Activated CD4-positive, alpha-beta T cell treated with anti-CD3 and anti-CD28 coated beads, Interleukin-2, Interleukin-4, amounts not matched to agents 100 ng/mL and 50 ng/mL, durations not matched to agents 16 hours and 8 hours (primary cell): ENCODE measurements around the gene ZNF221.
A peak's percentile ranks its signal among the peaks of the same experiment; 100 is the strongest.
"Not testable (repeated sequence)": the region's sequence is repeated elsewhere in the genome, so short reads cannot be mapped to it uniquely, and the experiment has no call there.

Source experiments
- DNase-seq: peaks from one replicate; pipeline ENCODE4 v3.0.0-alpha.2; 2020; ENCODE audit warnings: low spot score

Gene ZNF221

DNA sequence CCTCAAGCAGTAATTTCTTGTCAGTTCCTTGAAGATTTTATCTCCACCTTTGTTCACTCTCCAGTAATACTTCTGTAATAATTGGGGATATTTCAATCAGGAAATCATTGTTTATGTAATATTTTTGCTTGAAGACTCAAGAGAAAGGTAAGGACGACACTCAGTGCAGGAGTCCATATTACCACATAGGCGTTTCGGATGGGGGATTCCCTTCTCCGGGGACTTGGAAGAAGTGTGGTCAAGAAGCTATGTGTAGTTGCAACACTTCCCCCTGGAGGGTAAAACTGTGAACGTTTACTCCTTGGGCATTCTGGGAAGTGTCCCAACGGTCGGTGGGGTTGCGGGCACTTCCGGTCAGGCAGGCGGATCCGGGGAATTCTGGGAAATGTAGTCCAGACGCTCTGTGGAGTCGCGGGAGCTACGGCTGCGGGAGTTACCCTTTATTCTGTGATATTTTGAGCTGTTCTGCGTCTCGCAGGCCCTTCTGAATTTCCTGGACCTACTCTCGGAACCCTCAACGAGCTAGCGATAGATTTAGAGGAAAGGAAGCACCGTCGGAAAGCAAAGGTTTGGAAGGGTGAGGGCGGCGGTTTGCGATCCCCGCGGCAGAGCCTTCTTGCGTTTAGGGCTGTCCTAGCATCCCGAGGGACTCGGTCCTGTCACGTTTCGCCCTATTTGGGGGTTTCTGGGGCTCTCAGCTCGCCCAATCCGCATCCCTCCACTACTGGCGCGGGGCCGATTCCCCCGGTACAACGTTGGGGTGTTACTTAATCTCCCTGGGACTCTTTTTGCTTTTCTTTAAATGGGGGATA, at the start of gene ZNF221:
Gene ZNF221 (plus strand): TSS at position 395 of the 812 bp plus-strand sequence. CDS start 11,499 bp downstream, outside the sequence.
- DNase-seq: peak; percentile 83

DNA sequence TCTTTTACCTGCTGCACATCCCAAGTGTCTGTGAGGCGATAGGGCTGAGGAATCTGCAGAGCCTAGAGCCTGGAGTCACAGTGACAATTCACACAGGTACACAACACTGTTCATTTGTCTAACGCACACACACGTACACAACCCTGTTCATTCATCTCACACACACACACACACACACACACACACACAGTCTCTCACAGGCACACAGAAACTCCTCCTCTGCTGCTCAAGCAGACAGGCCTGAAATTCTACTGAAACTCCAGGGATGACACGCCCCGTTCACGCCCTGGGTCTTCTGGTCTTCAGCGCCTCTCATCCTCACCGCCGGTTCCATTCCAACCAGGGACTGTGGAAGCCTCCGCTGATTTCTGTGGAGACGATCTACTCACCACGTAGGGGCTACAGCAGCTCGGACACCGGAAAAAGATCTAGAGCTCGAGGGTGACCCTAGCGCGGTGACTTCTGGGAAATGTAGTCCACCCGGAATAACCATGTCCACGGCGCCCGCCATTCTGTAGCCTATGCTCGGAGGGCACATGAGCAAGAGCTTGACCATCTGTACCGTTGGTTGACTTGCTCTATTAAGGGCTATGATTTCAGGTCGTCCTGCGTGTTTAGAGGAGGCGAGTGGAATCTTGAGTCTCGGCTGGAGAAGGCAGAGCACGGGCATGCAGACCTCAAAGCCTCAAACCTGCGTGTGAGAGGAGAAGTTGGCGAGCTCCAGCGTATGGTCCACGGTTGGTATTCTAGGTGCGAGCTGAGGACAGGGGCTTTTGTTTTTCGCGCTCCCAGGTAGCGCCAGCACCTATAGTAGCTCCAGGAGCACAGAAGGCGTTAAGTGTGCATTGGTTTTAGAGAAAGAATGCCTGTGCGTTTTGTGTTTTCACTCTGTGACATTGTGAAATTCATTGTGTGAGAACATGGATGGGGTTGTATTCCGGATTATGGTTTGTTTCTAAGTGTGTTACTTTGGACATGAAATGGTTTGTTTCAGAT, 49.3 kb upstream of the ZNF221 start:
- peak; percentile 60 for DNase-seq

DNA sequence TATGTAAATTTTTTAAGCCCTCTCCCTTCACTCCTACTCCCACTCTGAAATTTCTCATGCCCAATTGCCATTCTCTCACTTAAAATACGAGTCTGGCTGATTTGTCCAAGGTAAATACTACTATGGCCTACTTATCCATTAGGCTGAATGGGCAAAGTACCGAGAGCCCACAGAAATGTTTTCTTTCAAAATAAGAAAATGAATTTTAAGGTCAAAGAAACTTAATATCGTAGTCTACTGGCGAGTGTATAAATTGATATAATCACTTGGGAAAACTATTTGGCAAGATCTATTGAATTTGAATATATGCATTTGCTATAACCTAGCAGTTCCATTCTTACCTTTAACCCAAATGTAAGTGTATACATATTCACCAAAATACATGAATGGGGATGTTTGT, 48.6 kb upstream of the ZNF221 start:
- no peak for DNase-seq

DNA sequence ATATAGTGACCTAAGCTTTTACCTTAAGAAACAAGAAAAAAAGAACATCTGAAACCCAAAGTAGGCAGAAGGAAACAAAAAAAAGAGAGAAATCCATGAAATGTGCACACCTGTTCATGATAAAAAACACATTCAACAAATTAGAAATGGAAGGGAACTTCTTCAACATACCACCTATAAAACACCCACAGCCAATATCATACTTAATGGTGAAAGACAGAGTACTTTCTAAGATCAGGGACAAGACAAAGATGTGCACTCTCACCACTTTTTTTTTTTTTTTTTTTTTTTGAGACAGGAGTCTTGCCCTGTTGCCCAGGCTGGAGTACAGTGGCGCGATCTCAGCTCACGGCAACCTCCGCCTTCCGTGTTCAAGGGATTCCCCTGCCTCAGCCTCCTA, 45.1 kb upstream of the ZNF221 start:
- DNase-seq: no peak

DNA sequence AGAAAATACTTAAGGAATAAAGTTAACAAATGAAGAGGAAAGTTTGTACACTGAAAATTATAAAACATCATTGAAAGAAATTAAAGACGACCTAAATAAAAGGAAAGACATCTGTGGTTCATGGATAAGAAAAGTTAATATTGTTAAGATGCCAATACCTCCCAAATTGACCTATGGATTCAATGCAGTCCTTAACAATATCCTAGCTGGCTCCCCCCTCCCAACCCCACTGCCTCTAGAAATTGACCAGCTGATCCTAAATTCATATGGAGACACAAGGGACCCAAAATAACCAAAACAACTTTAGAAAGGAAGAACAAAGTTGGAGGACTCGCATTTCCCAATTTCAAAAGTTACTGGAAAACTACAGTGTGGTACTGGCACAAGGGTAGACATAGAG, 44.3 kb upstream of the ZNF221 start:
- DNase-seq: no peak

DNA sequence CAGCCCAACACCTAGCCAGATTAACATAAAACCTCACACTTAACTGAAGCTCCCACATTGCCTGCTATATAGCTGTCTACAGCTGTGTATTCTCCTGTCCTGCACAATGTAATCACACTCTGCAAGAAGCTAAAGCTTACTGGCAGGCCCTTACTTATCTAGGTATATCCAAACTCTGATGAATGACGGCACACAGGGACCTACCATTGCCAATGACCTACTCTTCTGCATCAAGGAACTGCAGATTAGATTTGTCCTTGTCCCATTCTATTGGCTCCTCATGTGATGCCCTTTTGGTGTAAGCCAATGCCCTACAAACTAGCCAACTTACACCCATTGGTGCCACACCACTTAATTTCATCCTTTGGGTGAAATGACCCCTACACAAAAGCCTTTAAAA, 42.4 kb upstream of the ZNF221 start:
- DNase-seq: no peak

DNA sequence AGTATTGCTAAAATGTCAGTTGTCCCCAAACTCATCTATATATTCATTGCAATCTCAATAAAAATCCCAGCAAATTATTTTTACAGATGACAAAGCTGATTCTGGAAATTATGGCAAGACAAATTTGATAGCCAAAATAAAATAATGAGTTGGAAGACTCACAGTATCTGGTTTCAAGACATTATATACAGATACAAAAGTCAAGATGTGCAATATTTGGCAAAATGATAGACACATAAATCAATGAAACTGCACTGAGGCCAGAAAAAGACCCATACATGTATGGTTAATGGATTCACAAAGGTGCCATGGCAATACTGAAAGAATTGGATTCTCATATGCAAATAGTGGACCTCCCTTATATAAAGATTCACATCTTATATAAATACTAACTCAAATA, 40.1 kb upstream of the ZNF221 start:
- DNase-seq: no peak

DNA sequence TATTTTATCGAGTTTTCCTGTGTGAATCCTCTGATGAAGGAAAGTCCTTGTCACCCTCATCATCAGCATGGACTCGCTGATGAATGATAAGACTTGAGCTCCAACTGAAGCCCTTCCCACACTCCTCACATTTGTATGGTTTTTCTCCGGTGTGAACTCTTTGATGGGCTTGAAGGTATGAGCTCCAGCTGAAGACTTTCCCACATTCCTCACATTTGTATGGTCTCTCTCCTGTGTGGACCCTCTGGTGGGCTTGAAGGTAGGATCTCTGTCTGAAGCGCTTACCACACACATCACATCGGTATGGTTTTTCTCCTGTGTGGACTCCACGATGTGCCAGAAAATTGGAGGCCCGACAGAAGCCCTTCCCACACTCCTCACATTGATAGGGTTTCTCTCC, 37.6 kb upstream of the ZNF221 start:
- DNase-seq: no peak

DNA sequence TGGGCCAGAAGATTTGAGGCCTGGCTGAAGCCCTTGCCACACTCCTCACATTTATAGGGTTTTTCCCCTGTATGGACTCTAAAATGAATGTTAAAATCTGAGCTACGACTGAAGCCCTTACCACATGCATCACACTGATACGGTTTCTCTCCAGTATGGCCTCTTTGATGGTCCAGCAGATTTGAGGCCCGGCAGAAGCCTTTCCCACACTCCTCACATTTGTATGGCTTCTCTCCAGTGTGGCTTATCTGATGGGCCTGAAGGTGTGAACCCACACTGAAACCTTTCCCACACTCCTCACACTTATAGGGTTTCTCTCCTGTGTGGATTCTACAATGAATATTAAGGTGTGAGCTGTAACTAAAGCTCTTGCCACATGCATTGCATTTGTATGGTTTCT, 37.0 kb upstream of the ZNF221 start:
- DNase-seq: no peak

DNA sequence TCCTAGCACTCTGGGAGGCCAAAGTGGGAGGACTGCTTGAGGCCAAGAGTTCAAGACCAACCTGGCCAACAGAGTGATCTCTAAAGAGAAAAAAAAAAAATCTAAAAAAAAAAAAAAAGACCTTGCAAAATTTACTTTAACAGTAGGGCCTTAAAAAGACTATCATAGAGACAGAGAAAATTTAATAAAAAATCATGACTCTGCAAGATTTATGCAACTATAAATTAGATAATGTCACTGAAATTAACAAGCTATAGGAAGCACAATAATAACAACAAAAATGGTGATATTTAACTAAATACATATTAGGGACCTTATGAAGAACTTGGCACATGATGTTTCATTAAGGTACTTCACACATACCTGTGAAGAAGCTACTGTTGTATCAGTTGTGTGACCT, 27.2 kb upstream of the ZNF221 start:
- DNase-seq: no peak

DNA sequence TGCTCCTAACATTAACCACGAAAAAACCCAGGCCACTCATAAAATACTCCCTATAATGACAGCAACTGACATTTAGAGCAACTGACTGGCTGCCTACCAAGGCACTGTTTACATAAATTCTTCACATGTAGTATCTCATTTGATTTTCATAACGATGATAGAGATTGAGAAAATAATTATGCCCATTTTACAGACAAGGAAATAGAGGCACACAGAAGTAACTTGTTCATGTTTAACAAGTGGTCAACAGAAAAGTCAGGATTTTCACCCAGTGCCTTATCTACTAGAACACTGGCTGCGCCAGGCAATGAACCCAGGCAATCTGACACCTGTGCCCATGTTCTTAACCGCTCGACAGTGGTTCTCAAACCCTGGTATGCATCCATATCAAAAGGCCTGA, 22.2 kb upstream of the ZNF221 start:
- no peak for DNase-seq

DNA sequence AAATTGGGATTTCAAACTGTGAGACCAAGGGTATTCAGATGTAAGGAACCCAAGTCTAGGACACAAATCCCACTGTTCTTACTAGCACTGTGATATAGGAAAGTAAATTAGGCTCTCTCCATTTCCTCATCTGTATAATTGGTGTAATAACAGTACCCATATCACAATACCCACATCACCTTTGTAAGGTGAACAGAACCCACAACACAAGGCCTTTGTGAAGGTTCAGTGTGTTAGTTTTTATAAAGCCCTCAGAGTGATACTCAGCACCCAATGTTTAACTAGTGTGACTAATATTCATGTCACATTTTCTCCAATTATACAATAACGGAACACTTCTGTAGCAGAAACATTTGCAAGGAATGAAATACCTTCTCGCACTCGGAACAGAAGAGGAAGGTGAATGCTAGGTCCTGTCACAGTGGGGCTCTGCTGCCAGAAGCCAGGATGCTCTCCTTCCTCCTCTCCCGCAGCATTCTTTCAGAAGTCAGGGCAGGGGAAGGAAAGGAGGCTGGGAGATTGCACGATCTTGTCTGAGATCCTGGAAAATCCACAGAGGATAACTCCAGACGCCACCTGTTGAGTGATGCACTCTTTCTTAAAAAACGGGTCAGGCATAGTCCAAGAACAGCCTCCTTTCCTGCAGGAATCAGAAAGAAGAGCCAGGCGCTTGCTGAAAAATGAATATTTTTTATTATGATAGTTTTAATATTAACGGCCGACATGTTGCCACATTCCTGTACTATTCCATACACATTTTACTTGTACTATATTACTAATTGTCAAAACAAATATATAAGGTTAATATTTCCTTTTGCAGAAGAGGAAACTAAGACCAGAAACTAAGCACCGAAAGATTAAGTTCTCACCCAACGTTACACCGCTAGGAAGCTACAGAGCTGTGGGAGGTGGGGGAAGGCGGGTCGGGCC, 16.7 kb upstream of the ZNF221 start:
- DNase-seq: no peak

DNA sequence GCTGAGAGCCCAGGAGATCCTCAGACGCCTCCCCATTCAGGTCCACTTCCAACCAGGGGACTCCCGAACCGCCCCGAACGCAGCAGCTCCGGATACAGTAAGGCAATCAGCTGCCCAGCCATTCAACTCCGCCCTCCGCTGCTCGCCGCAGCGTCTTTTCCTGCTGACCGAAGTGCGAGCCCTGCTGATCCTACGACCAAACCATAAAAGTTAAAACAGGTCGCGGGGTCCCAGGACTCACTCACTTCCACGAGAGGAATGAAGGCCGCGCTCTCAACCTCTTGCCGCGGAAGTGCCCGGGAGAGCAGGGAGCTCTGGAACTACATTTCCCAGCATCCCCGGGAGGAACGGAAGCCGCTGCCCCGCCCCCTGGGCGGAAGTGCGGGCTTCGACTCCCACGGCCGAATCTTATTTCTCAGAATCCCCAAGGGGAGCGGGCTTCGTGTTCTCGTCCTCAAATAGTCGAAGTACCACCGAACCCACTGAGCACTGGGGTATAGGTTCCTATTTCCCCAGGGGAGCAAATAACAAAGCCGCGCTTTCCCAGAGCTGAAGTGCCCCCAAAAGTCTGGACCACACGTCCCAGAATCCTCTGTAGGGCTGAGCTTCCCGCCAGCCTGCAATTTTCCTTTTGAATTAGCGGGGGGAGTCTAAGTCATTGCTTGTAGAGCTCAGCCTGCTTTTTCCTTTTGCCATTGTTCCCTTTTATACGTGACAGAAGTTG, 15.9 kb upstream of the ZNF221 start, which contains the start of gene ZNF45:
Gene ZNF45 (minus strand): TSS at position 298 of the 724 bp plus-strand sequence. CDS start 13,097 bp downstream, outside the sequence.
- DNase-seq: peak; percentile 91

DNA sequence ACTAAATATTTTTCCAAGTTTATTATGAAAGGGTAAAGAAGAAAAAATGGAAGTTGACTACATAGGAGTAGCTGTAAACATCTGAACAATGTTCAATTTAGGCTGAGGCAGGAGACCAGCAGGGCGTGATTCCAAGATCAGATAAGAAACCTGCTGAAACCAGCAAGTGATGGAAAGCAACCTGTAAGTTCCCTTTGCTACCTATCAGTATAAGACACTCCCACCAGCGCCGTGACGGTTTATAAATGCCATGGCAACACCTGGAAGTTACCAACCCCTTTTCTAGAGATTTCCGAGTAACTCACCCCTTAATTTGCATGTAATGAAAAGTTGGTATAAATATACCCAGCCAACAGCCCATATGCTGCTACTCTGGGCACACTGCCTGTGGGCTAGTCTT, 14.8 kb upstream of the ZNF221 start:
- DNase-seq: no peak

DNA sequence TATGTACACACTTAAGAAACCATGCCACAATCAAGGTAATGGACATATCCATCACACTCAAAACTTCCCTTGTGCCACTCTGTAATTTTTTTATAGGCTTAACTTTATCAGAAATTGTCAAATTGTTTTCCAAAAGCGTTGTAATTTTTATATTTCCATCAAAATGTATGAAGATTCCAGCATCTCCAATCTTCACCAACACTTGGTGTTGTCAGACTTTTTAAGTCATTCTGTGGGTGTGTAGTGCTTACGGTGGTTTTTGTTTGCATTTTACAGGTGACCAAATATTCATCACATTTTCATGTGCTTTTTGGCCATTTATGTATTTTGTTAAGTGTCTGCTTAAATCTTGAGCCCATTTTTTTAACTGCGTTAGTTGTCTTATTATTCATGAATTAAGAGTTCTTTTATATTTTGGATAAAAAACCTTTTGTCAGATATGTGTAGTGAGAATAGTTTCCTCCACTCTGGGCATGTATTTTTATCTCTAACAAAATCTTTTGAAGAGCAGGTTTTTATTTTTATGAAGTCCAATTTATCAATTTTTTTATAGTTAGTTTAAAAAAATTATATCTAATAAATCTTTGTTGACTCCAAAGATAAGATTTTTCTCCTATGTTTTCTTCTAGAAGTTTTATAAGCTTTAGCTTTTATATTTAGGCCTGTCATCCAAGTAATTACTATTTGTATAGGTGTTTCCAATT, 11.3 kb upstream of the ZNF221 start:
- DNase-seq: no peak

DNA sequence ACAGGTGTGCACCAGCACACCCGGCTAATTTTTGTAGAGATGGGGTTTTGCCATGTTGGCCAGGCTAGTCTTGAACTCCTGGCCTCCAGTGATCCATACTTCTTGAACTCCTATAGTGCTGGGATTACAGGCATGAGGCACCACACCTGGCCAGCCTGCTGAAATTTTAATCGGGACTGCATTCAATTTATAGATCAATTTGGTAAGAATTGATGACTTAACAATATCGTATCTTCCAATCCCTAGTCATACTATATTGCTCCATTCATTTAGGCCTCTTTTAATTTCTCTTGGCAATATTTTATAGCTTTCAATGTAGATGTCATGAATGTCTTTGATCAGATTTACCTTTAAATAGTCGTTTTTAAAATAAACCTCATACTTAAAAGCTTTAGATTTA, 10.3 kb upstream of the ZNF221 start:
- DNase-seq: no peak

DNA sequence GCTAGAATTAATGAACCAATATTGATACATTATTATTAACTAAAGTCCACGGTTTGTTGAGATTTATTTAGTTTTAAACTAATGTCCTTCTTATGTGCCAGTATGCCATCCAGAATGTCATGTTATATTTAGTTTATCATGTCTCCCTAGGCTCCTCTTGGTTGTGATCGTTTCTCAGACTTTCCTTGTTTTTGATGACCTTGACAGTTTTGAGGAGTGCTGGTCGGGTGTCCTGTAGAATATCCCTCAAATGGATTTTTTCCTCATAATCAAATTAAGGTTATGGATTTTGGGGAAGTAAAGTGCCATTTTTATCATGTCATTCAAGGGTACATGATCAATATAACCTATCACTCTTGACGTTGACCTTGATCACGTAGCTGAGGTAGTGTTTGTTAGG, 9.8 kb upstream of the ZNF221 start:
- DNase-seq: no peak

DNA sequence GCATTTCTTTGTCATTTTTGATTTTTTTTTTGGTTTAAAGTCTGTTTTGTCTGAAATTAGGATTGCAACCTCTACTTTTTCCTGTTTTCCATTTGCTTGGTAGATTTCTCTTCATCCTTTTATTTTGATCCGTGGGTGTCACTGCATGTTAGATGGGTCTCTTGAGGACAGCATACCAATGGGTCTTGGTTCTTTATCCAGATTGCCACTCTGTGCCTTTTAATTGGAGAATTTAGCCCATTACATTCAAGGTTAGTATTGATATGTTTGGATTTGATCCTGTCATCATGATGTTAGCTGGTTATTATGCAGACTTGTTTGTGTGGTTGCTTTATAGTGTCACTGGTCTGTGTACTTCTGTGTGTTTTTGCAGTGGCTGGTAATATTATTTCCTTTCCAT, 3.6 kb upstream of the ZNF221 start:
- not testable (repeated sequence) for DNase-seq

DNA sequence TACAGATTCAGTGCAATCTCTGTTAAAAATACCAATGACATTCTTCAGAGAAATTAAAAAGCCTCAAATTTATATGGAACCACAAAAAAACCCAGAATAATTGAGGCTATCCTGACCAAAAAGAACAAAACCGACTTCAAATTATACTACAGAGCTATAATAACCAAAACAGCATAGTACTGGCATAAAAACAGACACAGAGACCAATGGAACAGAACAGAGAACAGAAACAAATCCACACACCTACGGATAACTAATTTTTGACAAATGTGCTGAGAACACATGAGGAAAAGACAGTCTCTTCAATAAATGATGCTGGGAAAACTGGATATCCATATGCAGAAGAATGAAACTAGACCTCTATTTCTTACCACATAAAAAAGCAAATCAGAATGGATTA, 1.2 kb upstream of the ZNF221 start:
- not testable (repeated sequence) for DNase-seq

DNA sequence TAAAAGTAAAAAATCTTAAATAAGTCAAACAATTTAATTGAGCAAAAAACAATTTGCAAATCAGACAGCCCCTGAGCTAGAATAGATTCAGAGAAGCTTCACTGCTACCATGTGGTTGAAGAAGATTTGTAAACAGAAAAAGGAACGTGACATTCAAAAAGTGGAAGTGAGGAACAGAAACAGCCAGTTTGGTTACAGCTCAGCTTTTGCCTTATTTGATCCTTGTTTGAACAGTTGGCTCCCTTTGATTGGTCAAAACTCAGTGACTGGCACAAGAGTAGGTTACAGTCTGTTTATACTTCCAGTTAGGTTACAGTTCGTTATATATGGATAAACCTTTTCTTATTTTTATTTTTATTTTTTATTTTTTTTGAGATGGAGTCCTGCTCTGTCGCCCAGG, 5.8 kb downstream of the ZNF221 start:
- DNase-seq: no peak
